Measurements from ENCODE around the gene RALGAPA1.

DNA sequence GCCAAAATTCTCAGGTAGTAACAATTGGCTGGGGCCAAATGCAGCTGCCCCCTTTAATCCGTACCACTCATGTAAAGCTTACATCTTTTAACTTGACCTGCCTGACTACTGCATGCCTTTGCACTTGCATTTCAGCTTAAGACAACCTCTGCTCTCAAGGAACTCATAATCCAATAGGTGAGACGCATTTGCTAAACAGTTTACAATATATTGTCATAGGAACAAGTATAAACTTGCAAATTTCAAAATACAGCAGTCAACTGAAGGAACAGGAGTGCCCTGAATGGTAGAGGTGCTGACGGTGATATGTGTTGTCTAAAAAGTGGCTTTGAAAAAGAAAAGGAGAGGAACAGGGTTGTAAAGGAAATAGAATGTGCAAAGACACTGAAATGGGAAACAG lies 13.4 kb upstream of the RALGAPA1 start:
- TF ChIP-seq RCOR1 (IDR thresholded peaks at IDR 0.05; ENCODE audit: low read length) (no peak), SMC3 (IDR thresholded peaks at IDR 0.05; ENCODE audit: low read depth, low read length) (no peak), ELF1 (IDR thresholded peaks at IDR 0.05) (no peak), TAF1 (IDR thresholded peaks at IDR 0.05; ENCODE audit: borderline replicate concordance, low read depth, low read length) (no peak), FOSL2 (IDR thresholded peaks at IDR 0.05; ENCODE audit: borderline replicate concordance, low read depth) (no peak)
- TF ChIP-seq, protein P1, sequence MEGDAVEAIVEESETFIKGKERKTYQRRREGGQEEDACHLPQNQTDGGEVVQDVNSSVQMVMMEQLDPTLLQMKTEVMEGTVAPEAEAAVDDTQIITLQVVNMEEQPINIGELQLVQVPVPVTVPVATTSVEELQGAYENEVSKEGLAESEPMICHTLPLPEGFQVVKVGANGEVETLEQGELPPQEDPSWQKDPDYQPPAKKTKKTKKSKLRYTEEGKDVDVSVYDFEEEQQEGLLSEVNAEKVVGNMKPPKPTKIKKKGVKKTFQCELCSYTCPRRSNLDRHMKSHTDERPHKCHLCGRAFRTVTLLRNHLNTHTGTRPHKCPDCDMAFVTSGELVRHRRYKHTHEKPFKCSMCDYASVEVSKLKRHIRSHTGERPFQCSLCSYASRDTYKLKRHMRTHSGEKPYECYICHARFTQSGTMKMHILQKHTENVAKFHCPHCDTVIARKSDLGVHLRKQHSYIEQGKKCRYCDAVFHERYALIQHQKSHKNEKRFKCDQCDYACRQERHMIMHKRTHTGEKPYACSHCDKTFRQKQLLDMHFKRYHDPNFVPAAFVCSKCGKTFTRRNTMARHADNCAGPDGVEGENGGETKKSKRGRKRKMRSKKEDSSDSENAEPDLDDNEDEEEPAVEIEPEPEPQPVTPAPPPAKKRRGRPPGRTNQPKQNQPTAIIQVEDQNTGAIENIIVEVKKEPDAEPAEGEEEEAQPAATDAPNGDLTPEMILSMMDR (IDR thresholded peaks at IDR 0.05) = no peak
